ENCODE measurements around the gene CXorf65.

CXorf65 gene

GRCh38 chrX:71057848-71058530 lies 48.6 kb downstream of the CXorf65 start:
- no peak for DNase-seq

- no peak for DNase-seq
Observed at GRCh38 chrX:71056867-71057266, 49.7 kb downstream of the CXorf65 start.
